Left lung (tissue), 10 donors: ENCODE data around the gene TRUB1. TPM values are rescaled to one million over a fixed set of nuclear protein-coding genes. Genes with fewer than 3 reads are reported as not detected.

Source experiments
- ATAC-seq: fragments of 200-7000 bp; cut with Tn5 transposase; one replicate; pipeline ENCODE4 v1.9.1; 2020; ENCODE audit warnings: moderate library complexity
- DNase-seq, 4 donors: peaks; one replicate each; pipeline ENCODE4 v3.0.0-alpha.2; 2013 to 2020
- H3K27ac ChIP-seq, 2 donors: fragments of 200-600 bp; sonication (generic) in 1 of 2; one replicate each; pipeline versions ENCODE4 v1.5.0 to v1.8.0; 2020 to 2021
- H3K27me3 ChIP-seq, 2 donors: fragments of 200-600 bp; sonication (generic) in 1 of 2; one replicate each; pipeline versions ENCODE4 v1.5.0 to v1.8.0; 2020 to 2021
- H3K36me3 ChIP-seq, 2 donors: fragments of 200-600 bp; sonication (generic) in 1 of 2; one replicate each; pipeline versions ENCODE4 v1.5.0 to v1.8.0; 2020 to 2021
- H3K4me1 ChIP-seq, 2 donors: fragments of 200-600 bp; one replicate each; pipeline ENCODE4 v1.8.0; 2021
- H3K4me3 ChIP-seq, 2 donors: fragments of 200-600 bp; sonication (generic) in 1 of 2; one replicate each; pipeline versions ENCODE4 v1.5.0 to v1.8.0; 2020 to 2021; ENCODE audit warnings: mild to moderate bottlenecking in 1 of 2
- H3K9me3 ChIP-seq, 2 donors: fragments of 200-600 bp; sonication (generic) in 1 of 2; one replicate each; pipeline versions ENCODE4 v1.5.0 to v1.8.0; 2020 to 2021
- CTCF ChIP-seq, 2 donors: fragments of 200-600 bp; sonication (generic) in 1 of 2; IDR thresholded peaks; one replicate each; pipeline versions ENCODE4 v1.5.0 to v1.8.0; 2021; ENCODE audit warnings: antibody characterized with exemption in 2 of 2
- intact Hi-C, 2 donors: fragments of 100-400 bp; cut with DNase I; formaldehyde crosslinking; loops; one replicate each; pipeline versions ENCODE4 v1.11.2 to v1.14.2; 2022
- polyA plus RNA-seq, 6 donors: library from polyadenylated mRNA; unstranded; fragments of 120-200 nt; gene quantifications; one replicate each; pipeline ENCODE4 v1.2.1, GENCODE V29; 2013; ENCODE audit not compliant: insufficient read length in 6 of 6
- total RNA-seq, 2 donors: library from RNA; stranded (reverse); fragmentation: NEBNext Ultra II Directional; extraction: Animal tissue kit (Norgen Biotek cat#: 25700); gene quantifications; one replicate each; pipeline ENCODE4 v1.2.1, GENCODE V29; 2021
- donor health status: DM: no; HTN: yes; CAD: no.
- donor health status: DM: no; HTN: no; CAD: no.

Gene TRUB1
- total and polyA plus RNA-seq, 8 donors: 11.8 to 31.5 (median 28.4) TPM

GRCh38 chr10:114975091-114975490, 37.1 kb downstream of the TRUB1 start:
- ATAC-seq (no peak), DNase-seq (no peak)
- no peak for TF ChIP-seq CTCF (IDR thresholded peaks at IDR 0.05)
- H3K9me3 ChIP-seq: no peaks in the 10 kb centered on the region
- no peaks in the 10 kb centered on the region for H3K27me3 ChIP-seq
- intact Hi-C loops: no loop called here
- H3K27ac ChIP-seq: no peak overlapping the region
- H3K36me3 ChIP-seq: no peaks in the 10 kb centered on the region
- H3K4me1 ChIP-seq: no peaks in the 10 kb centered on the region
- no peak overlapping the region for H3K4me3 ChIP-seq

- peaks cover 7 to 49% of the 10 kb centered on the region in 2 donors for H3K9me3 ChIP-seq
- H3K4me1 ChIP-seq: no peaks in the 10 kb centered on the region
- intact Hi-C loops: no loop called here
- H3K4me3 ChIP-seq: no peak overlapping the region
- no peak for TF ChIP-seq CTCF (IDR thresholded peaks at IDR 0.05)
- DNase-seq (no peak), ATAC-seq (no peak)
- peaks cover 0 to 30% of the 10 kb centered on the region in 2 donors for H3K36me3 ChIP-seq
- no peaks in the 10 kb centered on the region for H3K27me3 ChIP-seq
- no peak overlapping the region for H3K27ac ChIP-seq
These were observed 45.0 kb downstream of the TRUB1 start for GRCh38 chr10:114982989-114983388.

- peaks cover 5 to 40% of the 10 kb centered on the region in 2 donors for H3K9me3 ChIP-seq
- no peak for TF ChIP-seq CTCF (IDR thresholded peaks at IDR 0.05)
- peaks cover 0 to 24% of the 10 kb centered on the region in 2 donors for H3K36me3 ChIP-seq
- intact Hi-C loops: no loop called here
- DNase-seq: no peak
- H3K27ac ChIP-seq: no peak overlapping the region
- no peak for ATAC-seq
- no peaks in the 10 kb centered on the region for H3K4me1 ChIP-seq
- no peaks in the 10 kb centered on the region for H3K27me3 ChIP-seq
- H3K4me3 ChIP-seq: no peak overlapping the region
These were observed 50.0 kb downstream of the TRUB1 start for GRCh38 chr10:114987995-114988394.

- no peaks in the 10 kb centered on the region for H3K4me1 ChIP-seq
- H3K9me3 ChIP-seq: peaks cover 0 to 14% of the 10 kb centered on the region in 2 donors
- H3K27ac ChIP-seq: no peak overlapping the region
- no peak overlapping the region for H3K4me3 ChIP-seq
- DNase-seq (no peak), ATAC-seq (no peak)
- H3K27me3 ChIP-seq: no peaks in the 10 kb centered on the region
- H3K36me3 ChIP-seq: peaks cover 0 to 2% of the 10 kb centered on the region in 2 donors
- TF ChIP-seq CTCF (IDR thresholded peaks at IDR 0.05): no peak
- intact Hi-C loops: no loop called here
These were observed 52.6 kb downstream of the TRUB1 start for GRCh38 chr10:114990586-114990985.

GRCh38 chr10:114990991-114991390, 53.0 kb downstream of the TRUB1 start:
- no peak for DNase-seq
- peaks cover 0 to 13% of the 10 kb centered on the region in 2 donors for H3K9me3 ChIP-seq
- H3K4me3 ChIP-seq: no peak overlapping the region
- no peak for ATAC-seq
- H3K27ac ChIP-seq: no peak overlapping the region
- TF ChIP-seq CTCF (IDR thresholded peaks at IDR 0.05): no peak
- no peaks in the 10 kb centered on the region for H3K27me3 ChIP-seq
- H3K36me3 ChIP-seq: no peaks in the 10 kb centered on the region
- no peaks in the 10 kb centered on the region for H3K4me1 ChIP-seq
- intact Hi-C loops: no loop called here
